IMR-90 (cell line): ENCODE data around the gene ARSB. TPM values are rescaled to one million over a fixed set of nuclear protein-coding genes. Genes with fewer than 3 reads are reported as not detected.
"Not testable (repeated sequence)": the region's sequence is repeated elsewhere in the genome, so short reads cannot be mapped to it uniquely, and the experiment has no call there.

Source experiments
- ATAC-seq: fragments of 200-7000 bp; cut with Tn5 transposase; 2 replicates; pipeline ENCODE4 v1.9.1; 2020; ENCODE audit warnings: low read depth, mild to moderate bottlenecking, moderate library complexity
- BruUV-seq: library from RNA; stranded (reverse); fragments of 400-500 nt; replicated peaks from 2 replicates; lab custom pipeline; 2021; lab: Mats Ljungman, UMichigan
- CTCF ChIA-PET: fragments of 300-600 bp; formaldehyde crosslinking; extraction: SDS; loops from one replicate; lab custom pipeline; 2021; ENCODE audit warnings: antibody characterized with exemption; lab: Yijun Ruan, JAX
- POLR2A ChIA-PET: fragments of 300-600 bp; sonication (Branson Sonifier 250); formaldehyde crosslinking; loops from one replicate; lab custom pipeline; 2022; ENCODE audit warnings: antibody characterized with exemption; ENCODE audit not compliant: unreplicated experiment; lab: Charles Lee
- DNase-seq: peaks from one replicate; pipeline ENCODE4 v3.0.0; 2013
- H2AFZ ChIP-seq: replicated peaks from 2 replicates; pipeline ENCODE3; 2013; ENCODE audit warnings: low read length, mild to moderate bottlenecking; ENCODE audit not compliant: poor library complexity
- H2AK5ac ChIP-seq: 2 replicates; pipeline ENCODE4 v1.6.1; 2013; ENCODE audit warnings: low read depth, low read length, inconsistent platforms
- H2AK9ac ChIP-seq: replicated peaks from 2 replicates; pipeline ENCODE3; 2013; ENCODE audit warnings: mild to moderate bottlenecking, low read depth, low read length, moderate library complexity; ENCODE audit not compliant: poor library complexity
- H2BK120ac ChIP-seq: 2 replicates; pipeline ENCODE4 v1.6.1; 2013; ENCODE audit warnings: low read depth, low read length, inconsistent platforms
- H2BK15ac ChIP-seq: 3 replicates; pipeline ENCODE4 v1.6.1; 2013; ENCODE audit warnings: low read depth, low read length, inconsistent platforms
- H2BK20ac ChIP-seq: 2 replicates; pipeline ENCODE4 v1.6.1; 2013; ENCODE audit warnings: low read depth, mild to moderate bottlenecking, inconsistent platforms, low read length, moderate library complexity
- H2BK5ac ChIP-seq: 2 replicates; pipeline ENCODE4 v1.6.1; 2013; ENCODE audit warnings: mild to moderate bottlenecking, low read depth, low read length, inconsistent platforms; ENCODE audit not compliant: poor library complexity, severe bottlenecking
- H3K14ac ChIP-seq: replicated peaks from 2 replicates; pipeline ENCODE4 v1.6.1; 2013; ENCODE audit warnings: low read depth, low read length, inconsistent platforms
- H3K18ac ChIP-seq: 2 replicates; pipeline ENCODE4 v1.6.1; 2013; ENCODE audit warnings: low read depth, low read length, control low read depth
- H3K23ac ChIP-seq: 2 replicates; pipeline ENCODE4 v1.6.1; 2013; ENCODE audit warnings: low read depth, low read length, inconsistent platforms
- H3K27ac ChIP-seq: 2 replicates; pipeline ENCODE4 v1.5.1; 2013; ENCODE audit warnings: mild to moderate bottlenecking, control low read depth, low read length; ENCODE audit not compliant: insufficient read depth
- H3K27me3 ChIP-seq: 2 replicates; pipeline ENCODE4 v1.6.1; 2013; ENCODE audit warnings: low read length; ENCODE audit not compliant: control insufficient read depth, insufficient read depth
- H3K36me3 ChIP-seq: 2 replicates; pipeline ENCODE4 v1.6.1; 2013; ENCODE audit warnings: low read length, mixed read lengths; ENCODE audit not compliant: control insufficient read depth, insufficient read depth
- H3K4ac ChIP-seq: 2 replicates; pipeline ENCODE4 v1.6.1; 2013; ENCODE audit warnings: low read depth, low read length, inconsistent platforms
- H3K4me1 ChIP-seq: 2 replicates; pipeline ENCODE4 v1.6.1; 2013; ENCODE audit warnings: low read length, mixed read lengths; ENCODE audit not compliant: control insufficient read depth, insufficient read depth
- H3K4me2 ChIP-seq: 2 replicates; pipeline ENCODE4 v1.6.1; 2013; ENCODE audit warnings: low read depth, mild to moderate bottlenecking, control low read depth, low read length, moderate library complexity
- H3K4me3 ChIP-seq: 2 replicates; pipeline ENCODE4 v1.5.1; 2013; ENCODE audit warnings: low read depth, mild to moderate bottlenecking, control low read depth, low read length, moderate library complexity; ENCODE audit not compliant: insufficient read depth
- H3K56ac ChIP-seq: 2 replicates; pipeline ENCODE4 v1.6.1; 2013; ENCODE audit warnings: low read length, inconsistent platforms; ENCODE audit not compliant: insufficient read depth; ENCODE audit errors: extremely low read depth
- H3K79me1 ChIP-seq, 2 experiments: 2 replicates each; pipeline ENCODE4 v1.6.1; 2013; ENCODE audit warnings: low read length in 2 of 2, inconsistent platforms in 1 of 2, low read depth in 1 of 2
- H3K9ac ChIP-seq: 2 replicates; pipeline ENCODE4 v1.6.1; 2013; ENCODE audit warnings: low read depth, low read length, control low read depth
- H3K9me1 ChIP-seq: 2 replicates; pipeline ENCODE4 v1.6.1; 2013; ENCODE audit warnings: low read length, inconsistent platforms; ENCODE audit not compliant: insufficient read depth
- H3K9me3 ChIP-seq: 2 replicates; pipeline ENCODE4 v1.6.1; 2013; ENCODE audit warnings: low read length; ENCODE audit not compliant: control insufficient read depth, insufficient read depth
- H4K20me1 ChIP-seq: 2 replicates; pipeline ENCODE4 v1.6.1; 2013; ENCODE audit warnings: low read length, inconsistent platforms; ENCODE audit not compliant: insufficient read depth
- H4K5ac ChIP-seq: 2 replicates; pipeline ENCODE4 v1.6.1; 2013; ENCODE audit warnings: mild to moderate bottlenecking, low read depth, low read length, control low read depth
- H4K8ac ChIP-seq, 2 experiments: 2 replicates each; pipeline ENCODE4 v1.6.1; 2013; ENCODE audit warnings: low read depth in 2 of 2, low read length in 2 of 2, control low read depth in 1 of 2, inconsistent platforms in 1 of 2
- H4K91ac ChIP-seq: 2 replicates; pipeline ENCODE4 v1.6.1; 2013; ENCODE audit warnings: low read depth, low read length, inconsistent platforms; ENCODE audit not compliant: insufficient read depth
- WGBS, 2 experiments: methylation state at CpG; one replicate each; pipeline versions ENCODE4 v1.1.5 to v1.1.7; 2013; ENCODE audit warnings: missing lambda C conversion rate in 2 of 2; ENCODE audit not compliant: insufficient read length in 1 of 2; ENCODE audit errors: extremely low coverage in 2 of 2; 5-methylcytosine and 5-hydroxymethylcytosine counted together
- dilution Hi-C: fragments of 300-500 bp; cut with HindIII; formaldehyde crosslinking; loops from one replicate; pipeline ENCODE4 v1.14.3; 2018; ENCODE audit warnings: low sequenced_read_pairs; ENCODE audit not compliant: unreplicated experiment
- in situ Hi-C: fragments of 300-500 bp; cut with MboI; formaldehyde crosslinking; loops from 3 replicates; pipeline ENCODE4 v1.14.3; 2019; ENCODE audit warnings: low sequenced_read_pairs, inconsistent platforms, mixed read lengths
- intact Hi-C: fragments of 100-400 bp; cut with micrococcal nuclease; formaldehyde crosslinking; loops from 2 replicates; pipeline ENCODE4 v1.10.0; 2022
- polyA plus RNA-seq, 3 experiments: library from polyadenylated mRNA; depleted of rRNA; stranded (reverse); fragments of >200 nt; gene quantifications; 2 replicates each; pipeline ENCODE4 v1.2.3, GENCODE V29; 2012; ENCODE audit warnings: low replicate concordance in 1 of 3
- total RNA-seq: library from RNA; depleted of rRNA; stranded (reverse); fragments of >200 nt; gene quantifications from 2 replicates; pipeline ENCODE4 v1.2.3, GENCODE V29; 2012

ARSB gene
- total and polyA plus RNA-seq, 2 of the 4 experiments (the other 2 are of a cell fraction) = 16.0 to 16.3 TPM

DNA sequence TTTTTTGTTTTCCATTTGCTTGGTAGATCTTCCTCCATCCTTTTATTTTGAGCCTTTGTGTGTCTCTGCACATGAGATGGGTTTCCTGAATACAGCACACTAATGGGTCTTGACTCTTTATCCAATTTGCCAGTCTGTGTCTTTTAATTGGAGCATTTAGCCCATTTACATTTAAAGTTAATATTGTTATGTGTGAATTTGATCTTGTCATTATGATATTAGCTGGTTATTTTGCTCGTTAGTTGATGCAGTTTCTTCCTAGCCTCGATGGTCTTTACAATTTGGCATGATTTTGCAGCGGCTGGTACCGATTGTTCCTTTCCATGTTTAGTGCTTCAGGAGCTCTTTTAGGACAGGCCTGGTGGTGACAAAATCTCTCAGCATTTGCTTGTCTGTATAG, 133.2 kb downstream of the ARSB start:
- H3K4ac ChIP-seq, H2BK15ac ChIP-seq, H4K8ac ChIP-seq, in situ Hi-C loops, H3K9ac ChIP-seq, H3K14ac ChIP-seq, H3K4me2 ChIP-seq, H3K9me1 ChIP-seq, H2BK120ac ChIP-seq, H3K4me3 ChIP-seq, H4K20me1 ChIP-seq, H2AK9ac ChIP-seq, H3K79me1 ChIP-seq, H3K56ac ChIP-seq, H3K4me1 ChIP-seq, CTCF ChIA-PET, POLR2A ChIA-PET, H4K5ac ChIP-seq, H2BK20ac ChIP-seq, BruUV-seq, H3K23ac ChIP-seq, H2BK5ac ChIP-seq, intact Hi-C loops, H3K27me3 ChIP-seq, H3K18ac ChIP-seq, H3K27ac ChIP-seq, H4K91ac ChIP-seq, H2AFZ ChIP-seq, ATAC-seq, H3K9me3 ChIP-seq, H2AK5ac ChIP-seq, DNase-seq, H3K36me3 ChIP-seq, dilution Hi-C loops: not testable (repeated sequence)
- no CpG with 5 or more reads among the region's 4 CpGs for WGBS, 2 experiments
